ENCODE data around the gene CCDC51. TPM values are rescaled to one million over a fixed set of nuclear protein-coding genes. Genes with fewer than 3 reads are reported as not detected.

Gene CCDC51
- total and polyA plus RNA-seq, 2 of the 13 experiments (the other 11 are each of a cell fraction or from before 2014, with no cell fraction given): 18.1 to 29.4 TPM

DNA sequence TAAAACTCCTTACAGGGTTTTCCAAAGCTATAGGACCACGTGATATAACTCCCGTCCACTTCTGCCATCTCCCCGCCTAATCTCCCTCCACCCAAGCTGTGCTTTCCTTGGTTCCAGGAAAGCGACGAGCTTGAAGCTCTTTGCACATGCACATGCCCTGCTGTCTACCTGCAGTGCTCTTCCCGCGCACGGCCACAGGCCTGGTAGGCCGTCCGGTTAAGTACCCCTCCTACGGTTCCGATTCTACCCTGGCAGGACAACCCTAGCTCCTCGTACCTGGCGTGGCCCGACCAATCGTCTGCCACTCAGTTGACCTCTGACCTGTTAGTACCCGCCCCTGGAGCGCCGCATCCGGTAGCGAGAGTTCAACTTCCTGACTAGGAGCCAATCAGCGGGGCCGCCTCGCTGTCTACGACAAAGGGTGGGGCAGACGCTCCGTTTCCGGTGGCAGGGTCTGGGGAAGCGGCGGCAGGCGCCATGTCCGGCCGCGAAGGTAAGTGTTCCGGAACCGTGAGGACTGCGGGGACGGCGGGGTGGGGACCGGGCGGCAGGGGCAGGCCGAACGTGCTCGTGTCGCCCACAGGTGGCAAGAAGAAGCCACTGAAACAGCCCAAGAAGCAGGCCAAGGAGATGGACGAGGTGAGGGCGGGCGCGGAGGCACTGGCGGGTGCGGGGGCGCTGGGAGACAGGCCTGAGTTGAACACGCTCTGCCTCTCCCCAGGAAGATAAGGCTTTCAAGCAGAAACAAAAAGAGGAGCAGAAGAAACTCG lies at the start of gene CCDC51, which contains the start of gene TMA7 (continued):
- TF ChIP-seq ZNF407 (CRISPR knock-in tag; IDR thresholded peaks at IDR 0.05; ENCODE audit: not compliant biosample characterization) (no peak), ZNF740 (CRISPR knock-in tag; IDR thresholded peaks at IDR 0.05) (no peak), FOXO4 (CRISPR knock-in tag; conservative IDR thresholded peaks at IDR 0.05) (no peak)

Data from HepG2 (cell line).